Left kidney (tissue), 2 donors: ENCODE results near the gene SEMA3B. TPM values are rescaled to one million over a fixed set of nuclear protein-coding genes. Genes with fewer than 3 reads are reported as not detected.
A peak's percentile ranks its signal among the peaks of the same experiment; 100 is the strongest.
"Not testable (repeated sequence)": the region's sequence is repeated elsewhere in the genome, so short reads cannot be mapped to it uniquely, and the experiment has no call there.

Experiments
- DNase-seq: peaks from one replicate; pipeline ENCODE4 v3.0.0-alpha.2; 2013
- polyA plus RNA-seq: library from polyadenylated mRNA; unstranded; fragments of 120-200 nt; gene quantifications from one replicate; pipeline ENCODE4 v1.2.1, GENCODE V29; 2013; ENCODE audit not compliant: insufficient read length

Gene SEMA3B
- polyA plus RNA-seq, 1 donor = 78.6 TPM

DNA sequence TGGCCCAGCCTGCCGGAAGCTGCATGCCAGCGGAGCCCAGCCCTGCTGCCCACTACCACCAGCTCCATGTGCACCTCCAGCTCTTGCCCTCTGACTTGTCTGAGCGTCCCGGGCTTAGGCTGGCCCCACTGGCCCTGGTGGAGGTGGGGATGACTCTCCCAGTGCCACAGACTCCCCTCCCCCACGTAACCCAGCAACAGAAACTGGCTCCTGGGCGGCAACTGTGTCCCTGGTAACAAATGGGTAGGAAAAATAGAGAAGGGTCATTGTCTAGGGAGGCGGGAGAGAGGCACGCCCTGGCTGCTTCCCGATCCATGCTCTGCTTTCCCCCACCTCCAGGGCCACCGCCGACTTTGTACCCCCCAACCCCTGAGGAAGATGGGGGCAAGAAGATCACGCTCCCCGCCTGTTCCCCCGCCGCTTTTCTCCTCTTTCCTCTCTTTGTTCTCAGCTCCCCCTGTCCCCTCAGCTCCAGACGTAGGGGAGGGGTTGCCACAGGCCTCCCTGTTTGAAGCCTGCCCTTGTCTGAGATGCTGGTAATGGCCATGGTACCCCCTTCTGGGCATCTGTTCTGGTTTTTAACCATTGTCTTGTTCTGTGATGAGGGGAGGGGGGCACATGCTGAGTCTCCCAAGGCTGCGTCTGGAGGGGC is 10.8 kb upstream of the SEMA3B start:
- DNase-seq = no peak

DNA sequence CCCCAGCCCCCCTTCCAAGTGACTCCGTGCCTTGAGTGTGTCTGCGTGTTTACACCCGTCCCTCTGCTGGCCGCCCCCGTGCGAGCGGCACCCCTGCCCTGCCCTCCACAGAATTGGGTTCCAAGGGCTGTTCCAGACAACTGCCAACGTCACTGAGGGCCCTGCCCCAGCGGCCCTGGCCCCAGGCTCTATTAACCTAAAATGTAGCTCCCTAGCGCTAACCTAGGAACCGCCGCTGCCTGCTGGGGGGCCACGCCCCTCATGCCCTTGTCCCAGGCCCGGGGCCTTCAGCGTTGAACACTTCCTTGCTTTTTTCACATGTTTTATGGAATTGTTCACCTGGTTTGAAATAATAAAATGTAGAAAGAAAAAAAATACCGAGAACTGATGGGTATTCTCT is 10.0 kb upstream of the SEMA3B start:
- no peak for DNase-seq

DNA sequence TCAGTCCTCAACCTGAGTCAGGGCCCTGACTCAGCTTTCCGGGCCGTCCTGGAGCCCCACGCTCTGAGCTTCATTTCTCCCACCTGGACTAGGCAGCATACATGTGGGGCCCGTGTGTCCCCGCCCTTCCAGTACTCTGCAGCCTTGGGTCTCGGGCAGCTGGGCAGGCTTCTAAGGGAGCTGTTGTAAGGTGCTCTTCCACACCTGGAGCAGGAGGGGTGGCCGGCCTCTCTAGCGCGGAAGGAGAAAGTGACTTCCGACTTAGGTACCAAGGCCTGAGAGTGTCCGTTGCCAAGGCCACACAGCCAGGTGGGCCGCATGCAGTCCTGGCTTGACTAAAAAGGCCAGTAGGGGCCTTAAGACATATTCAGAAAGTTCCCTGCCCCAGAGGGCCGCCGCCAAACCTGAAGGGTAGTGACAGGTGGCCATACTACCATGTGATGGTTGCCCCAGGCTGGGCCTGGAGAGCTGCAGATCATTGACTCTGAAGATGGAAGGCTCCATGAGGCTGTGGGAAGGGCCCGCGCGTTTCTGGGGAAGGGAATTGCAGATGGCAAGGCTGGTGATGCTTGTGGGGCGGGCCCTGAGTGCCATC is 9.4 kb upstream of the SEMA3B start:
- no peak for DNase-seq

DNA sequence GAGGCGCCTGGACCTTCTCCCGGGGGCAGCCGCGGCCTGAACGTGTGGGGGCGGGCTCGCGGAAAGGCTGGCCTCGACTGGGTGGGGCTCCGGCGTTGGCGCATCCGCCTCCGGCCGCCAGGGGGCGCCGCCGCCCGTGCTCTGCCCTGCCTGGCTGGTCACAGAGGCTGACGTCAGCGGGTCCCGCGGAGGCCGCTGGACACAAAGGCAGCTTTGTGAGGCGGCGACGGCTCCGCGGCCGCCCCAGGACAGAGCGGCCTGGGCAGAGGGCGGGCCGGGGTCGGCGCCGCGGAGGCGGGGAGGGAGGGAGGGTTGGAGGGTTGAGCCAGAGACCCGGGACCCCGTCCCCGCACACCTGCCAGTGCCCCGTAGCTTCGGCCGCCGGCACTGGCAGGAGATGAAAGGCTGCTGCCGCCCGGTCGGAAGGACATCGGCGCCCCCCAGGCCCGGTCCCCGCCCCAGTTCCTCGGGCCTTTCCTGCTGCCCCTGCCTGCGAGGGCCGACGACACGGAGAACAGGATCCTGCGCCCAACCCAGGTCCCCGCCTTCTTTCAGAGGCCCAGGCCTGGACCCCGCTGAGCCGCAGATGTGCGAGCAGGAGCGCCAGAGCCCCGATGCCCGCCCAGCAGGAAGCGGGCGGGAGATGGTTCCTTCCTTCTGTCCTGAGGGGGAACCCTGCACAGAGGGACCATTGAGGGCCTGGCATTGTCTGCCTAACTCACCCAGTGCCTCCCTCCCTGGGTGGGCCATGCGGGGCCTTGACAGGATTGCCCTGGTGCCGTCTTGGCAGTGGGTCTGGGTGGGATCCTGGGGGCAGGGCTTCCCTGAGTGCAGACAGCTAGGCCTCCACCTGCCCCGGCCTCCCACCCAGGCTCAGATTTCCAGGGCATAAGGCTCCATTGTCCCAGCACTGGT is 8.7 kb upstream of the SEMA3B start:
- peak; percentile 92 for DNase-seq

DNA sequence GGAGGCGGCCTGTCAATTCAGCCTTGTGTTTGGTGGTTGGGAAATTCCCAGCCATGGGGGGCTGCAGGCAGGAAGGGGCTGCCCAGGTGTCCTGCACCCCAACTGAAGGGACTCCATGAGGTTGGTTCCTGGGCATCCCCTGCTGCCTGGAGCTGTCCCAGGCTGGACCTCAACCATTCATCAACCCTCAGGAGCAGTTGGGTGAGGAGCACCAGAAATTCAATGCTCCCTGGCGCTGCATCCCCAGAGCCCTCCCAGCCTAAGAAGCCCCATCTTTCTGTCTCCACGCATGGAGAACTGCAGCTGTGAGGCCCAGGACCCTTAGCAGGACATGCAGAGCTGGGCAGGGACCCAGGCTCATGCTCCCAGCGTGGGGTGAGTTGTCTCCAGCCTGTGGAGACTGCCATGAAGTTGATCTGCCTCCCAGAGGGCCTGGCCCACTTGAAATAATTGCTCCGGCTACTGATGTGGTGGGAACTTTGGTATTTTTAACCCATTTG is 8.0 kb upstream of the SEMA3B start:
- DNase-seq = no peak

DNA sequence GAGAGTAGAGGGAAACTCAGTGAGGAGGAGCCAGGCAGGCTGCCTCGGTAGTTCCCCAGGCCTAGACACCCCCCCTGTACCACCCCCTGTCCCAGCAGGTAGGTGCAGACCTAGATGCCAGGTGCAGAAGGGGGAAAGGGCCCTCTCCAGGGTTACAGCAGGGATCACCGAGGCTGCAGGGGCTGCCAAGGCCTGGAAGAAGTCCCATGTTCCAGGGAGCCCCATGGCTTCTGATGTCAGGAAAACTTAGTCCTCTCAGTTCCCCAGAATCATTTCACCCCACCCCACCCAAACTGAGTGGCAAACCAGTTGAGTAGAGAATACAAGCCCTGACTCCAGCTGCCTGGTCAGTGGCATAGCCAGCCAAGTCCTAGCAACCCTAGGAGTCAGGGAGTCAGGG is 7.4 kb upstream of the SEMA3B start:
- DNase-seq = no peak

DNA sequence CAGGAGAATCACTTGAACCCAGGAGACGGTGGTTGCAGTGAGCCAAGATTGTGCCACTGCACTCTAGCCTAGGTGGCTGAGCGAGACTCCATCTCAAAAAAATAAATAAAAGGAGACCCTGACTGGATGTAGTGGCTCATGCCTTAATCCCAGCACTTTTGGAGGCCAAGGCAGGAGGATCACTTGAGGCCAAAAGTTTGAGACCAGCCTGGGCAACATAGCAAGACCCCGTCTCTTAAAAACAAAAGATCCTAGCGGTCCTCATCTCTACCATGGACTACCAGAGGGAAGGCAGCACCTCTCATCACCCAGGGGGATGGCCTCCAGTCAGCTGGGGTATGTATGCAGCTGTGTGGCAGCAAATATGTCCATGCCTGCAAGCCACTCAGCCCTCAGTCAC is 6.7 kb upstream of the SEMA3B start:
- DNase-seq = not testable (repeated sequence)

DNA sequence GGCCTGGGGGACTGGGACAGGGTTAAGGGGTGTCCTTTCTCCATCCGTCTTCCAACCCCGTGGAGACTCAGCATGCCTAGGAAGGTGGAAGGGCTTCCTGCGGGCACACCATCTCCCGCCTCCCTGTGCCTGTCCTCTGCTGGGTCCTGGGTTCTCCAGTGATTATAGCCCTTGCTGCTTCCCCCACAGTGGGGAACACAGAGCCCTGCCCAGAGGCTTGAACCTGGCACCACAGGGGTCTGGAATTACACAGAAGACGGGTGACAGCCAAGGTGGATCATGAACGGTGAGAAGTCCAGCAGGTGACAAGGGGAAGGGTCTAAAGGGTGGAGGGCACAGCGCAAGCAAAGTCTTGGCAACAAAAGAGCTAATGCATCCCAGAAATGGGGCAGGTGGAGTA is 6.2 kb upstream of the SEMA3B start:
- no peak for DNase-seq

DNA sequence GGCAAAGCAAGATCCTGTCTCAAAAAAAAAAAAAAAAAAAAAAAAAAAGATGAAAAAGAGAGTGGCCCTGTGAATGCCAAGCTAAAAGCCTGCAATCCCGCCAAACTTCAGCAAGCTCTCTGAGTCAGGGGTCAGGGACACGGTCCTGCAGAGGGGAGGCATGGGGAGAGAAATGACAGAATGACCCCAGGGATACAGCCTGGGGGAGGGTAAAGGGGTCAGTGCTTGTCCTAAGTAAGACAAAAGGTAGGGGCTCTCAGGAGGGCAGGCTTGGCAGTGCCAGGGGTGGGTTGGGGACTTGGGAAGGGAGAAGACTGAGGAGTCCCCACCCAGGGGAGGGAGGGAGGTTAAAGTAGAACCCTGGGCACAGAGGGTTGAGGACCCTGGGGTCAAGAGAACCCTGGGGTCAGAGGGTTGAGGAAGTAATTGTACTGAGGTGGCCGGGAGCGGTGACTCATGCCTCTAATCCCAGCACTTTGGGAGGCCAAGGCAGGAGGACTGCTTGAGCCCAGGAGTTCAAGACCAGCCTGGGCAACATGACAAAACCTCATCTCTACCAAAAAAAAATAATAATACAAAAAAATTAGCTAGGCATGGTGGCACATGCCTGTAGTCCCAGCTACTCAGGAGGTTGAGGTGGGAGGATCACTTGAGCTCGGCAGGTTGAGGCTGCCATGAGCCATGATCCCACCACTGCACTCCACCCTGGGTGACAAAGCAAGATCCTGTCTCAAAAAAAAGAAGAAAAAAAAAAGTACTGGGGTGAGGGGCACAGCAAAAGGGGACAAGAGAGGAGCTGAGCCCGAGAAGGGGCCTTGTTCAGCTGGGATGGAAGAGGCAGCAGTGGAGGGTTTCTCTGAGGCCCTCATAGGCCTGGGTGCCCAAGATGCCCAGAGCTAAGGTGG is 5.2 kb upstream of the SEMA3B start:
- no peak for DNase-seq

DNA sequence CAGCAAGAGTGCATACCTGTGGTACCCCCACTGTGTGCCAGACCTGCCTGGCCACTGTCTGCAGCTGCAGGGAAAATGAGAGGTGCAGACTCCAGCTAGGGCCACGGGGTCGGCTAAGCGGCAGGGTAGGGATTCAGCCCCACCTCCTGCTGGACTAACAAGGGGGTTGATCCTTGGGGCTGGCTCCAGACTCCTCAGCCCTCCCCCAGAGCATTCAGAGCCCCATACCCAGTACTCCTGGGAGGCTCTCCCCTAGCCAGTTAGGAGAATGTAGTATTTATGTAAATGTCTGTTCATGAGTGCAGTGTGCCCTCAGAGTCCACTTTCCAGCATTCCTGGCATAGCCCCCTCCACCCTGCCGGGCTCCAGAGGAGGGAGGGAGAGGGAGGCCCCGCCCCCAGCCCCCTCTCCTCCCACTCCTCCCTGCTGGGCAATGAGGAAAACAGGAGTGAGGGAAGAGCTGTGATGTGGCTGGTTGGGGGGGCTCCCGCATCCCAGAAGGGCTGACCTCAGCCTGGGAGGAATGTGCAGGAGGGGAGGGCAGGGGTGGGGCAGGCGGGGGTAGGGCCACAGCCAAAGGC is 4.5 kb upstream of the SEMA3B start:
- peak; percentile 96 for DNase-seq

DNA sequence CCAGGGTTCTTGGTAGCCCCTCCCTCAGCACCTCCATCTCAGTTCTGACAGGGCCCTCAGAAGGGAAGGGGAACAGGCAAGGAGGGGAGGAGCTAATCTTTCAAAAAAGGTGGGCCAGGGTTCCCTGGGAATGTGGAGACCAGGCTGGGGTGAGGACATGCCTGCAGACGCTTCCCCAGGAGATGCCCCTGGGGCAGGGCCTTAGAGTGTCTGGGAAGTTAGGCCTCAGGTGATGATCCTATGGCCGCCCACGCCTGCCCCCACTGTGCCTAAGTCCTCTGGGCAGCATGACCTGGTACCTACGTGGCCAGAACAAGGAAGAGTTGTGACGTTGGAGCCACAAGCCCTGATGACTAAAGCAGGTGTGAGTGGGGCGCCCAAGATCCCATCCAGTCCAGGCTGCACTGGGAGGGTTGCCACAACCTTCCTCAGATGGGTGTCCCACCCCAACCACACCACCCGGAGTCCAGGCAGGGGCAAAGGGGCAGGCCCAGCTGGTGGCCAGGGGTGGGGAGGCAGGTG is 3.9 kb upstream of the SEMA3B start:
- no peak for DNase-seq

DNA sequence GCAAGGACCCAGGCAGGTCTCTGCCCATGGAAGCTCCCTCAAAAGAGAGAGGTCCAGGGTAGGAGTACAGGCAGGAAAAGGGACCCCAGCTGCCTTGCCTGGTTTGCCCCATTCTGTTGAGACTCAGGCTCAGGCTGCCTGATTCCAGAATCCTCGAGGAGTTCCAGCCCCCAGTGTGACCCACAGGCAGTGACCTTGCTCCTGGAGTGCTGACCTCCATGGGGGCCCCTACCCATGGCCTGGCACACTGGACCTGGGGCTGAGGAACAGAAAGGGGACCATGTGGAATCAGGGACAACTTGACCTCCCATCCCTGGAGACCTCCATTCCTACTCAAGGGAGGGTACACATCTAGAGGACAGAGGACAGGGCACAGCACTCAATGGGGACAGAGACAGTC is 3.4 kb upstream of the SEMA3B start:
- DNase-seq = no peak

DNA sequence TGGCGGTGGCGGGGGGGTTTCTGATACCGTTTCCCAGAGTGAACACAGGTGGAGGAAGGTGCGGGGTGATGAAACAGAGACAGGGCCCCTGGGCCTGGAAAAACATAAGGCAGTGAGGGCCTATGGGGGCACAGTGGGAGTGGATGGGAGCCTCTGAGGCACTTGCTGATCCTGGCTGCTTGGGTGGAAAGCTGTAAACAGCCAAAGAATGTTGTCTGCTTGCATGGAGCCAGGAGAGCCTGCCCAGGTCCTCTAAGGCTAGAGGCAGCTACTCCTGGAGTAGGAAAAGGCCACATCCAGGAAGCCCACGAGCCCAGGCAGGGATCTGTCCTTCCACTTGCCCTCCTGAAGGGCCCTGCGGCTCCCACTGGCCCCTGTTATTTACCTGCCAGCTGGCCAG is 2.9 kb upstream of the SEMA3B start:
- DNase-seq = no peak

DNA sequence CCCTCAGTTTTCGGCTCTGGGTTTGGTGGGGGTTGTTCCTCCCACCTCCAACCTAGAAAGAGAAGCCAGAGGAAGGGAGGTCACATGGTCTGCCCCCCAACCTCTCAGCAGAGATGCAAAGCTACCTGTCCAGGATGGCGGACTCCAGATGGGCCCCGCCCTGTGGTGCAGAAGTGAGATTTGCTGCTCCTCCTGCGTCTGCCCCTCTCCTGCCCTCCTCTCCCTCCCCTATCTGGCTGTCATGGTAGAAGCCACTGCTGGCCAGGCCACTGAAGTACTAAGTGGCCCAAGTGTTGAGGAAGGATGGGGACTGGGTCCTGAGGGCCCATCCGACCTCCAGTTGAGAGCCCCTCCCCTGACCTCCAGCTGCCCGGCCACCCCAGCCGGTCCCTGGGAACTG is 2.1 kb upstream of the SEMA3B start:
- no peak for DNase-seq

DNA sequence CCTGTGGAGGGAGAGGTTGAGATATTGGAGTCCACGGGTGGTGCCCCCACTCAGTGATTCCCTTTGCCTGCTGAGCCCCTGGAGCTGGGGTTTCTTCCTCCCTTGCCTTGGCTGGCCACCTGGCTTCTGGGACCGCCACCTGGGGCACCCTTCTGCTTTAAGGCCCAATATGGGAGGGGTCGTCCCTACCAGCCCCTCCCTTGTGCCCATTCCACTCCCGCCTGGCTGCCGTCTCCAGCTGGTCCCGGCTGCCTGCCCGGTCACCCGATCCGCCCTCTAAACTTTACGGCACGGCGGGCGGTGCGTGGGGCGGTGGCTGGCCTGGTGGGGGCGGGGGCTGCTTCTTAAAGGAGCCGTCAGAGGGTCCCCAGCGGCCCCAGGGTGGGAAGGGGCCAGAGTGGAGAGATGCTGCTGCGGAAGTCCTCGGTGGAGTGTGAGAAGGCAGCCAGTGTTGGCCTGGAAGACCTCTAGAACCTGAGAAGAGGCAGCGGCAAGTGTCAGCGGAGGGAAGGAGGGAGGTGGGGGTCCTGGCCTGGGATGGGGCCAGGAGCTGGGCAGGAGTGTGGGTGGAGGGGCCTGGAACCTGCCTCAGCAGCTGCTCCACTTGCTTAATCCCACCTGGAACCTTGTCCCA is 1.6 kb upstream of the SEMA3B start:
- peak; percentile 73 for DNase-seq

DNA sequence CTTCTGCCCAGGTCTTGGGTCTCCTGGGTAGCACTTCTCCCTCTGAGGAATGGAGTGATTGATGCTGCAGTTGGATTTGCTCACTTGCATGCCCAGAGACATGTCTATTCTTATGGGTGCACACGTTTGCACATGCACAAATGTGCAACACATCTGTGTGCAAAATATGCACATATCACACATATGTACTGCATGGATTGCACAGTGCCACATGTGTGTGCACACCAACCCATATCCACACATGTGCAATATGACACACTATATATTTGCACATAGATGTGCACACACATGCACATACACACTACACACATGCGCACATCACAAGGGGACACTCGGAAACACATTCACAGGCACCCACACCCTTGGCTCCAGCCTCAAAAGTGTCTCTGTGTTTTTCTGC is 671 bp upstream of the SEMA3B start:
- DNase-seq = no peak

DNA sequence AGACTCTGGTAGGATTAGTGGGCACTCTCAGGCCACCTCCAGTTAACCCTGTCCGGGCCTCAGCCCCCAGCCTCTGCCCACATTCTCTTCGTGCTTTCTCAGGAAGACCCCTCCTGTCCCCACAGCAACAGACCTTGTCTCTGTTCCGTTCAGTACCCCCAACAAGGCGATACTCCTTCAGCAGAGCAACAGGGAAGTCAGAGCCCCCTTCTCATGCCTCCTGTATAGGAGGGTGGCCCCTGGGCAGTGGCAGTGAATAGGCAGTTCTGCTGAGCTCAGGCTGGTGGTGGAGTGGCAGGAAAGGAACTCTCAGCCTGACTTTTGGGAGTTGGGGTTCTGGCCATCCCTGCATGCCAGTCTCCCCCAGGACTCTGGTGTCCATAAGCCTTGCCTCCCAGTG is 513 bp downstream of the SEMA3B start:
- no peak for DNase-seq

DNA sequence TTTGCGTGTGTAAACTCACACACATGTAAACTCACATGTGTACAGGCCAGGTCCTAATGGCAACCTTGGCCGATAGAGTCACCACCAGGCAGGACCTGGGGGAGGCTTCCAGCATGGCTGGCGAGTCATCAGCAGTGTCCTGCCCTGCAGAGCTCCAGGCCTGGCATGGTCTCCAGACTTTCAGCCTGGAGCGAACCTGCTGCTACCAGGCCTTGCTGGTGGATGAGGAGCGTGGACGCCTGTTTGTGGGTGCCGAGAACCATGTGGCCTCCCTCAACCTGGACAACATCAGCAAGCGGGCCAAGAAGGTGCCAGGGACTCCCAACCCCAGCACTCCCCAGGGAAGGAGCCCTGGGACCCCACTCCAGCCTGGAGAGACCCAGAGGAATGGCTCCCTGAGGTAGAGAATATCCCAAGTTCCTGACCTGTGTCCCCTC is 1.0 kb downstream of the SEMA3B start:
- no peak for DNase-seq

DNA sequence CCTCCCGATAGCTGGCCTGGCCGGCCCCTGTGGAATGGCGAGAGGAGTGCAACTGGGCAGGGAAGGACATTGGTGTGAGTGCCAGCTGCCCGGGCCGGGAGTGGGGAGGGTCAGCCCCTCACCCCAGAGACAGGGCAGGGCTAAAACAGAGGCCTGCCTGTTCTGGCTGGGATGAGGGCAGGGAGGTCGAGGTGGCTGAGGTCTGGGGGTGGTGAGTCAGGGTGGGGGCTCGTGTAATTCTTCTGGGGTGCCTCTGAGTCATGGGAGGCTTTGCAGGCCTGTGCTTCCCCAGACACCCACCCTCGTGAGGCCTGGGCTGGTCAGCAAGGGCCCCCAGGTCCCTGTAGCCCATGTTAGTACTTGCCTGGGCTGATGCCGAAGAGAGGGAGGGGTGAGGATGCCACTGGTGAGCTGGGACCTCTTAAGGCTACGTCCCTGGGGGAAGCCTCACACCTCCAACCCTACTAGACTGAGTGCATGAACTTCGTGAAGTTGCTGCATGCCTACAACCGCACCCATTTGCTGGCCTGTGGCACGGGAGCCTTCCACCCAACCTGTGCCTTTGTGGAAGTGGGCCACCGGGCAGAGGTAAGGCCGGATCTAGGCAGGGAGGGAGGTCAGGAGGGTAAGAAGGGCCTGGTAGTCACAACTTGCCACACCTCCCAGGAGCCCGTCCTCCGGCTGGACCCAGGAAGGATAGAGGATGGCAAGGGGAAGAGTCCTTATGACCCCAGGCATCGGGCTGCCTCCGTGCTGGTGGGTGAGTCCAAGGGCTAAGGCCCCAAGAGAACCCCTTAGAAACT is 1.7 kb downstream of the SEMA3B start:
- DNase-seq = no peak
